GM19238 (cell line): ENCODE measurements around the gene WWTR1.
A peak's percentile ranks its signal among the peaks of the same experiment; 100 is the strongest.

ENCODE experiments used
- DNase-seq: peaks from one replicate; pipeline ENCODE4 v3.0.0; 2011; ENCODE audit warnings: low spot score; ENCODE audit not compliant: insufficient read length

WWTR1 gene

DNA sequence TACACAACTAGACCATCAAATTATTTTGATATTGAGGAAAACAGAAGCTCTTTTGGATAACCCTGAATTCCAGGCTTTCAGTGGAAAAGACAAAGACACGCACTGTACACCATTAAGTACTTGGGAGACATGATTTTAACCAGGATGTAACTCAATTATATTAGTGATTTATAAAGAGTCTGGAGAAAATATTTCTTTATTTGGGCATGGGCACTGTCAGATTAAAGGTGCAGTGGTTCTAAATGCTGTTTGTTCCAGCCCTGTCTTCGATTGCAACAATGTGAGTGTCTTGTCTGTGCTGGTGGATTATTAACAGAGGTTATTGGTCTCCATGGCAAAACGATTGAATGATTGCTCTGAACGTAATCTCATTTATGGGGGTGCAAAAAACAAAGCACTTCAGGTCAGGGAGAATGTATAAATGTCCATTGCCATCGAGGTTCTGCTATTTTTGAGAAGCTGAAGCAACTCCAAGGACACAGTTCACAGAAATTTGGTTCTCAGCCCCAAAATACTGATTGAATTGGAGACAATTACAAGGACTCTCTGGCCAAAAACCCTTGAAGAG lies 183.5 kb downstream of the WWTR1 start, which contains the start of gene TM4SF4:
Gene TM4SF4, plus strand, starts transcription at position 448 of the 568 bp plus-strand sequence. CDS start 181 bp downstream, outside the sequence.
- no peak for DNase-seq

DNA sequence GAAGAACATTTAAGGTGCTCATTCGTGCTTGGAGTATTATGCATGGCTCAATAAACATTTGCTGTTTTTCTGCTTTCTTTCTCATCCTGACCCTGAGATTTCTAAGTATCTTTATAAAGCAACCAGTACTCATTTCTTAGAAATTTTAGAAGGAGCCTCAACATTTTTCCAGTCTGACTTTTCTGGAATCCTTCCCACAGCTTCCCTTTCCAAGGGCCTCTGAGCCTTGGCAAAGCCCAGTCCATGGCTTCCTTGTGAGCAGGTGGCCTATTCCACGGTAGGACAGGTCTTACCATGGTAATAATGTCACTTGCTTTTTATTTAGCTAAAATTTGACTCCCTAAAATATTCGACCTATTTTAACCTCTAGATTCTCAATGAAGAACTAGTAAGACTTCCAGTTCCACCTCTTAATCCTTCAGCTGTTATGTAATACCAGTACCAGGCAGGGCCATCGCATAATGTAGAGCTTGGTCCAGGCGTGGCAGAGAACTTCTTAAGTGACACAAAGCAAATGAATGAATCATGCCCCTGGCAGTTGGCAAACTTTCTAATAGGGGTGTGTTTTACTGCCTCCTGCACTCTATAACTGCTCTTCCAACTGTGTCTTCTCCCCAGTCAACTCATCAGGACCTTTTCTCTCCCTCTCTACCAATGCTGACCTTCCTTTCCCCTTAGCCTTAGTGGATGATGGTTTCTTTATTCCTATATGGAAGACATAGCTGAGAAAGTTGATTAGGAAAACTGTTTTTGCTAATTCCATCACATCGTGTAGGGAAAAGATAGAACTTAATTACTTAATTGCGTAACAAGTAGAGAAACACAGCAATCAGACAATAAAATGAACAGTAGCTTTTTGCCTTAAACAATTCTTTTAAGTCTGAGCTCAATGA lies 184.2 kb downstream of the WWTR1 start:
- DNase-seq = no peak

- no peak for DNase-seq
Measured at GRCh38 chr3:149472030-149472797, 185.6 kb downstream of the WWTR1 start.

GRCh38 chr3:149470381-149470780 lies 187.4 kb downstream of the WWTR1 start:
- DNase-seq = no peak

GRCh38 chr3:149468504-149469212 lies 189.2 kb downstream of the WWTR1 start:
- DNase-seq = peak; percentile 29
